ENCODE data around the gene PHACTR4. TPM values are rescaled to one million over a fixed set of nuclear protein-coding genes. Genes with fewer than 3 reads are reported as not detected.
"Not testable (repeated sequence)": the region's sequence is repeated elsewhere in the genome, so short reads cannot be mapped to it uniquely, and the experiment has no call there.

Gene PHACTR4
- total and polyA plus RNA-seq, 11 donors, result 13.6 to 30.5 (median 19.0) TPM

- Histone ChIP-seq H3K36me3 (no peaks in the 10 kb centered on the region), H3K27ac (peak overlapping the region; percentile 59 to 99 (median 94)), H3K4me3 (peak overlapping the region; percentile 48 to 98 (median 81)), H3K4me1 (peaks cover 0 to 35% (median 15%) of the 10 kb centered on the region in 12 donors), H3K9me3 (no peaks in the 10 kb centered on the region), H3K27me3 (no peaks in the 10 kb centered on the region)
- peak in 3 of 5 donors; percentile 16 to 31 (median 21) for DNase-seq
- ATAC-seq, result peak in 2 of 4 donors; percentile 14 to 44
- intact Hi-C loops (cut with DNase I), result loop anchor here in 1 of 10 donors (5.0 kb wide), 1 partner anchor 123 kb away; no protein-coding TSS in a partner anchor
- 33 to 41% (median 34%) methylated on average over 28 to 32 of the region's 32 CpGs for whole genome bisulfite sequencing, 4 donors
- no peak for TF ChIP-seq POLR2A (IDR thresholded peaks at IDR 0.05)
- TF ChIP-seq CTCF (IDR thresholded peaks at IDR 0.05), result peak in 1 of 12 donors; percentile 25
Measured at GRCh38 chr1:28370239-28371009, 884 bp downstream of the PHACTR4 start.

- no peak for TF ChIP-seq POLR2A (IDR thresholded peaks at IDR 0.05)
- no peak for TF ChIP-seq CTCF (IDR thresholded peaks at IDR 0.05)
- no peak for DNase-seq
- intact Hi-C loops (cut with DNase I), result loop anchor here in 1 of 10 donors (5.0 kb wide), 1 partner anchor 124 kb away; no protein-coding TSS in a partner anchor
- H3K9me3 ChIP-seq, result no peaks in the 10 kb centered on the region
- ATAC-seq, result no peak
- H3K36me3 ChIP-seq, result no peaks in the 10 kb centered on the region
- no peaks in the 10 kb centered on the region for H3K27me3 ChIP-seq
- peaks cover 0 to 35% (median 15%) of the 10 kb centered on the region in 12 donors for H3K4me1 ChIP-seq
- peak overlapping the region in 8 of 12 donors; percentile 74 to 98 (median 86) for H3K4me3 ChIP-seq
- 88 to 93% (median 90%) methylated on average over 5 of the region's 5 CpGs for WGBS, 4 donors
- H3K27ac ChIP-seq, result peak overlapping the region in 1 of 12 donors; percentile 96
Measured at GRCh38 chr1:28371010-28371377, 1.5 kb downstream of the PHACTR4 start.

- H3K4me3 ChIP-seq, H3K27ac ChIP-seq, H3K9me3 ChIP-seq, H3K27me3 ChIP-seq, DNase-seq, H3K36me3 ChIP-seq, ATAC-seq: not testable (repeated sequence)
- peaks cover 0 to 38% (median 15%) of the 10 kb centered on the region in 12 donors for H3K4me1 ChIP-seq
- intact Hi-C loops (cut with DNase I), result loop anchor here in 1 of 10 donors (5.0 kb wide), 1 partner anchor 126 kb away; no protein-coding TSS in a partner anchor
- WGBS, 4 donors, result 84 to 91% (median 86%) methylated on average over 7 of the region's 7 CpGs
Measured at GRCh38 chr1:28373450-28373849, 3.9 kb downstream of the PHACTR4 start.

GRCh38 chr1:28374297-28374696, 4.8 kb downstream of the PHACTR4 start:
- H3K27me3 ChIP-seq, result no peaks in the 10 kb centered on the region
- TF ChIP-seq POLR2A (IDR thresholded peaks at IDR 0.05) (no peak), CTCF (IDR thresholded peaks at IDR 0.05) (no peak)
- no peaks in the 10 kb centered on the region for H3K9me3 ChIP-seq
- no peak overlapping the region for H3K27ac ChIP-seq
- H3K36me3 ChIP-seq, result no peaks in the 10 kb centered on the region
- WGBS, 4 donors, result 89 to 93% (median 92%) methylated on average over 2 of the region's 2 CpGs
- ATAC-seq (no peak), DNase-seq (no peak)
- no peak overlapping the region for H3K4me3 ChIP-seq
- intact Hi-C loops (cut with DNase I), result loop anchor here in 1 of 10 donors (5.0 kb wide), 1 partner anchor 127 kb away; no protein-coding TSS in a partner anchor
- H3K4me1 ChIP-seq, result peaks cover 0 to 39% (median 14%) of the 10 kb centered on the region in 12 donors

GRCh38 chr1:28375598-28375997, 6.1 kb downstream of the PHACTR4 start:
- WGBS, 4 donors, result 91 to 95% (median 92%) methylated on average over 11 of the region's 11 CpGs
- ATAC-seq; H3K27ac ChIP-seq; H3K27me3 ChIP-seq; DNase-seq; intact Hi-C loops (cut with DNase I); H3K9me3 ChIP-seq; H3K4me3 ChIP-seq; H3K36me3 ChIP-seq: not testable (repeated sequence)
- H3K4me1 ChIP-seq, result peaks cover 0 to 35% (median 11%) of the 10 kb centered on the region in 12 donors

- DNase-seq; ATAC-seq; H3K27me3 ChIP-seq; H3K27ac ChIP-seq; H3K36me3 ChIP-seq; intact Hi-C loops (cut with DNase I); H3K9me3 ChIP-seq; H3K4me3 ChIP-seq: not testable (repeated sequence)
- 95 to 100% (median 97%) methylated on average over 2 of the region's 2 CpGs for WGBS, 4 donors
- peaks cover 0 to 29% (median 5%) of the 10 kb centered on the region in 12 donors for H3K4me1 ChIP-seq
Measured at GRCh38 chr1:28376195-28376594, 6.7 kb downstream of the PHACTR4 start.
